T-helper 22 cell (primary cell): ENCODE measurements around the gene DAPK1.

Experiments
- DNase-seq: peaks from one replicate; pipeline ENCODE4 v3.0.0-alpha.2; 2020; ENCODE audit warnings: low read depth

DAPK1 gene

GRCh38 chr9:87516926-87517290, 19.2 kb downstream of the DAPK1 start:
- DNase-seq, result no peak

GRCh38 chr9:87517732-87518131, 20.1 kb downstream of the DAPK1 start:
- no peak for DNase-seq

- DNase-seq, result no peak
Observed at GRCh38 chr9:87518702-87519335, 21.2 kb downstream of the DAPK1 start.

- no peak for DNase-seq
Observed at GRCh38 chr9:87519461-87519860, 21.8 kb downstream of the DAPK1 start.

GRCh38 chr9:87520172-87520683, 22.6 kb downstream of the DAPK1 start:
- no peak for DNase-seq

- DNase-seq, result no peak
Observed at GRCh38 chr9:87521834-87522233, 24.2 kb downstream of the DAPK1 start.

GRCh38 chr9:87524061-87524460, 26.4 kb downstream of the DAPK1 start:
- DNase-seq, result no peak

GRCh38 chr9:87525546-87526303, 28.1 kb downstream of the DAPK1 start:
- no peak for DNase-seq

- DNase-seq, result no peak
Observed at GRCh38 chr9:87527211-87527916, 29.7 kb downstream of the DAPK1 start.

- DNase-seq, result no peak
Observed at GRCh38 chr9:87528969-87529368, 31.3 kb downstream of the DAPK1 start.

- DNase-seq, result no peak
Observed at GRCh38 chr9:87529671-87530070, 32.0 kb downstream of the DAPK1 start.

- DNase-seq, result no peak
Observed at GRCh38 chr9:87530716-87531115, 33.0 kb downstream of the DAPK1 start.

GRCh38 chr9:87531370-87532295, 34.0 kb downstream of the DAPK1 start:
- no peak for DNase-seq

GRCh38 chr9:87533271-87533670, 35.6 kb downstream of the DAPK1 start:
- no peak for DNase-seq

- no peak for DNase-seq
Observed at GRCh38 chr9:87534036-87534435, 36.4 kb downstream of the DAPK1 start.

GRCh38 chr9:87534957-87535356, 37.3 kb downstream of the DAPK1 start:
- DNase-seq, result no peak

- no peak for DNase-seq
Observed at GRCh38 chr9:87535817-87536539, 38.3 kb downstream of the DAPK1 start.

- DNase-seq, result no peak
Observed at GRCh38 chr9:87537625-87538024, 40.0 kb downstream of the DAPK1 start.

GRCh38 chr9:87540444-87541105, 42.9 kb downstream of the DAPK1 start:
- no peak for DNase-seq

GRCh38 chr9:87541663-87542062, 44.0 kb downstream of the DAPK1 start:
- no peak for DNase-seq

GRCh38 chr9:87542141-87542540, 44.5 kb downstream of the DAPK1 start:
- no peak for DNase-seq
